Adipocyte (in vitro differentiated cells): ENCODE results near the gene NEXMIF.
"Not testable (repeated sequence)": the region's sequence is repeated elsewhere in the genome, so short reads cannot be mapped to it uniquely, and the experiment has no call there.

Experiments used
- DNase-seq: peaks from one replicate; pipeline ENCODE4 v3.0.0-alpha.2; 2015; ENCODE audit warnings: low read depth
- H3K27me3 ChIP-seq: replicated peaks from 2 replicates; pipeline ENCODE4 v1.7.0; 2013; ENCODE audit warnings: mild to moderate bottlenecking, low read length, moderate library complexity; ENCODE audit not compliant: control insufficient read depth, insufficient read depth
- H3K36me3 ChIP-seq: 2 replicates; pipeline ENCODE4 v1.7.0; 2013; ENCODE audit warnings: low read length, mild to moderate bottlenecking, moderate library complexity; ENCODE audit not compliant: control insufficient read depth, insufficient read depth, severe bottlenecking
- H3K4me1 ChIP-seq: 2 replicates; pipeline ENCODE4 v1.7.0; 2013; ENCODE audit warnings: mild to moderate bottlenecking, low read length, moderate library complexity; ENCODE audit not compliant: control insufficient read depth, insufficient read depth
- H3K4me3 ChIP-seq: 2 replicates; pipeline ENCODE4 v1.7.0; 2013; ENCODE audit warnings: mild to moderate bottlenecking, low read length, moderate library complexity
- H3K9ac ChIP-seq: 2 replicates; pipeline ENCODE4 v1.7.0; 2013; ENCODE audit warnings: mild to moderate bottlenecking, low read length, moderate library complexity
- H3K9me3 ChIP-seq: 2 replicates; pipeline ENCODE4 v1.7.0; 2013; ENCODE audit warnings: mild to moderate bottlenecking, low read length, moderate library complexity; ENCODE audit not compliant: control insufficient read depth

Gene NEXMIF

GRCh38 chrX:74788545-74789086 is 136.6 kb downstream of the NEXMIF start:
- Histone ChIP-seq H3K9ac (no peak overlapping the region), H3K4me1 (no peaks in the 10 kb centered on the region), H3K27me3 (peaks cover 7% of the 10 kb centered on the region), H3K4me3 (no peak overlapping the region), H3K36me3 (no peaks in the 10 kb centered on the region), H3K9me3 (no peaks in the 10 kb centered on the region)
- DNase-seq = no peak

GRCh38 chrX:74784629-74785028 is 140.6 kb downstream of the NEXMIF start:
- no peak for DNase-seq
- H3K4me1 ChIP-seq = no peaks in the 10 kb centered on the region

GRCh38 chrX:74781507-74782034 is 143.7 kb downstream of the NEXMIF start:
- no peaks in the 10 kb centered on the region for H3K4me1 ChIP-seq
- H3K36me3 ChIP-seq = no peaks in the 10 kb centered on the region
- H3K4me3 ChIP-seq = no peak overlapping the region
- no peak for DNase-seq
- peaks cover 31% of the 10 kb centered on the region for H3K27me3 ChIP-seq
- H3K9me3 ChIP-seq = no peaks in the 10 kb centered on the region
- no peak overlapping the region for H3K9ac ChIP-seq

More at GRCh38 chrX:74784629-74785028, 140.6 kb downstream of the NEXMIF start:
- no peaks in the 10 kb centered on the region for H3K36me3 ChIP-seq
- H3K27me3 ChIP-seq = peaks cover 26% of the 10 kb centered on the region
- no peak overlapping the region for H3K4me3 ChIP-seq
- no peaks in the 10 kb centered on the region for H3K9me3 ChIP-seq
- no peak overlapping the region for H3K9ac ChIP-seq

GRCh38 chrX:74779175-74779574 is 146.1 kb downstream of the NEXMIF start:
- DNase-seq = no peak
- H3K4me3 ChIP-seq = no peak overlapping the region
- no peaks in the 10 kb centered on the region for H3K4me1 ChIP-seq
- H3K9ac ChIP-seq = no peak overlapping the region
- no peaks in the 10 kb centered on the region for H3K36me3 ChIP-seq
- peaks cover 30% of the 10 kb centered on the region for H3K27me3 ChIP-seq
- no peaks in the 10 kb centered on the region for H3K9me3 ChIP-seq

GRCh38 chrX:74774988-74775387 is 150.3 kb downstream of the NEXMIF start:
- no peak for DNase-seq
- Histone ChIP-seq H3K9me3 (no peaks in the 10 kb centered on the region), H3K4me1 (no peaks in the 10 kb centered on the region), H3K36me3 (no peaks in the 10 kb centered on the region), H3K9ac (no peak overlapping the region), H3K27me3 (peaks cover 17% of the 10 kb centered on the region), H3K4me3 (no peak overlapping the region)

GRCh38 chrX:74736450-74736849 is 188.8 kb downstream of the NEXMIF start:
- peaks cover 5% of the 10 kb centered on the region for H3K27me3 ChIP-seq
- no peaks in the 10 kb centered on the region for H3K36me3 ChIP-seq
- no peak for DNase-seq
- H3K4me3 ChIP-seq = no peak overlapping the region
- no peak overlapping the region for H3K9ac ChIP-seq
- H3K9me3 ChIP-seq = peaks cover 6% of the 10 kb centered on the region
- no peaks in the 10 kb centered on the region for H3K4me1 ChIP-seq

GRCh38 chrX:74705269-74705668 is 220.0 kb downstream of the NEXMIF start:
- Histone ChIP-seq H3K4me3 (no peak overlapping the region), H3K27me3 (peaks cover 6% of the 10 kb centered on the region), H3K4me1 (no peaks in the 10 kb centered on the region), H3K9me3 (peaks cover 3% of the 10 kb centered on the region), H3K9ac (no peak overlapping the region), H3K36me3 (no peaks in the 10 kb centered on the region)
- DNase-seq = no peak

GRCh38 chrX:74701343-74701742 is 223.9 kb downstream of the NEXMIF start:
- H3K36me3 ChIP-seq, H3K4me3 ChIP-seq, H3K27me3 ChIP-seq, DNase-seq, H3K9ac ChIP-seq, H3K9me3 ChIP-seq, H3K4me1 ChIP-seq: not testable (repeated sequence)

GRCh38 chrX:74684466-74684865 is 240.8 kb downstream of the NEXMIF start:
- H3K4me1 ChIP-seq = no peaks in the 10 kb centered on the region
- H3K36me3 ChIP-seq = no peaks in the 10 kb centered on the region
- H3K4me3 ChIP-seq = no peak overlapping the region
- no peak overlapping the region for H3K9ac ChIP-seq
- no peak for DNase-seq
- H3K9me3 ChIP-seq = peaks cover 28% of the 10 kb centered on the region
- peaks cover 4% of the 10 kb centered on the region for H3K27me3 ChIP-seq
